Caco-2 (cell line): Measurements from ENCODE around the gene SRA1. TPM values are rescaled to one million over a fixed set of nuclear protein-coding genes. Genes with fewer than 3 reads are reported as not detected.

Source experiments
- BruUV-seq: library from RNA; stranded (reverse); fragments of 400-500 nt; replicated peaks from 2 replicates; lab custom pipeline; 2021; lab: Mats Ljungman, UMichigan
- CTCF ChIA-PET: fragments of 300-600 bp; sonication (Branson Sonifier 250); formaldehyde crosslinking; loops from one replicate; lab custom pipeline; 2022; ENCODE audit warnings: antibody characterized with exemption; lab: Charles Lee
- POLR2A ChIA-PET: fragments of 300-600 bp; sonication (Branson Sonifier 250); formaldehyde crosslinking; loops from one replicate; lab custom pipeline; 2022; ENCODE audit warnings: antibody characterized with exemption; lab: Charles Lee
- DNase-seq, 2 experiments: peaks; one replicate each; pipeline versions ENCODE4 v3.0.0 to v3.0.0-alpha.2; 2020 to 2022
- H3K27me3 ChIP-seq: replicated peaks from 2 replicates; pipeline ENCODE4 v1.6.0; 2011; ENCODE audit warnings: low read length; ENCODE audit not compliant: control insufficient read depth, insufficient read depth
- H3K36me3 ChIP-seq: 2 replicates; pipeline ENCODE4 v1.5.1; 2011; ENCODE audit warnings: low read length; ENCODE audit not compliant: control insufficient read depth, insufficient read depth
- H3K4me1 ChIP-seq: fragments of 250-450 bp; sonication (Bioruptor Pico); 2 replicates; pipeline ENCODE4 v1.5.1; 2020; ENCODE audit warnings: mild to moderate bottlenecking
- H3K4me3 ChIP-seq: 2 replicates; pipeline ENCODE4 v1.5.1; 2011; ENCODE audit warnings: low read depth, mild to moderate bottlenecking, control low read depth, low read length
- H3K9me3 ChIP-seq: fragments of 250-450 bp; sonication (Bioruptor Pico); 2 replicates; pipeline ENCODE4 v1.5.1; 2020; ENCODE audit warnings: mild to moderate bottlenecking, moderate library complexity
- H3K27ac Mint-ChIP-seq: one replicate; pipeline ENCODE4 v1.8.0; 2022; ENCODE audit warnings: mixed read lengths; ENCODE audit not compliant: unreplicated experiment
- H3K27me3 Mint-ChIP-seq: one replicate; pipeline ENCODE4 v1.8.0; 2022; ENCODE audit warnings: mixed read lengths; ENCODE audit not compliant: insufficient read depth, unreplicated experiment
- H3K36me3 Mint-ChIP-seq: one replicate; pipeline ENCODE4 v1.8.0; 2022; ENCODE audit warnings: mild to moderate bottlenecking, mixed read lengths; ENCODE audit not compliant: insufficient read depth, unreplicated experiment
- H3K4me1 Mint-ChIP-seq: one replicate; pipeline ENCODE4 v1.8.0; 2022; ENCODE audit warnings: low read depth, mixed read lengths; ENCODE audit not compliant: unreplicated experiment
- H3K4me3 Mint-ChIP-seq: one replicate; pipeline ENCODE4 v1.8.0; 2022; ENCODE audit warnings: mild to moderate bottlenecking, moderate library complexity, mixed read lengths; ENCODE audit not compliant: unreplicated experiment
- H3K9me3 Mint-ChIP-seq: one replicate; pipeline ENCODE4 v1.8.0; 2022; ENCODE audit warnings: mixed read lengths; ENCODE audit not compliant: unreplicated experiment
- CTCF ChIP-seq, 2 experiments: fragments of 200-600 bp in 1 of 2; IDR thresholded peaks; 1 replicate in 1 of 2; 2 replicates in 1 of 2; pipeline versions ENCODE4 v1.5.1 to v1.8.0; 2011 to 2022; ENCODE audit warnings: antibody characterized with exemption in 1 of 2, control low read depth in 1 of 2, inconsistent platforms in 1 of 2, low read depth in 1 of 2, low read length in 1 of 2, mild to moderate bottlenecking in 1 of 2, moderate library complexity in 1 of 2; ENCODE audit not compliant: insufficient read depth in 1 of 2, severe bottlenecking in 1 of 2, unreplicated experiment in 1 of 2
- intact Hi-C: fragments of 100-400 bp; cut with micrococcal nuclease; formaldehyde crosslinking; loops from one replicate; pipeline ENCODE4 v1.10.0; 2022; ENCODE audit not compliant: unreplicated experiment
- total RNA-seq: library from RNA; stranded (reverse); gene quantifications from 2 replicates; pipeline ENCODE4 v1.2.3, GENCODE V29; 2022

SRA1 gene
- total RNA-seq, 1 experiment from 2014 or later, result 50.3 TPM

GRCh38 chr5:140555747-140556312 is 1.4 kb downstream of the SRA1 start:
- peak overlapping the region; percentile 91 for H3K27ac Mint-ChIP-seq
- H3K27me3 Mint-ChIP-seq, result no peaks in the 10 kb centered on the region
- no peak for DNase-seq
- no peaks in the 10 kb centered on the region; the same call in none of the 2 replicates for H3K36me3 ChIP-seq
- intact Hi-C loops, result loop anchor here (5.0 kb wide), 1 partner anchor 154 kb away; the partner anchor contains the start of gene ANKHD1
- peaks cover 35% of the 10 kb centered on the region for H3K4me1 Mint-ChIP-seq
- H3K9me3 Mint-ChIP-seq, result no peaks in the 10 kb centered on the region
- peaks cover 69% of the 10 kb centered on the region for H3K36me3 Mint-ChIP-seq
- H3K4me1 ChIP-seq, result peaks cover 14% of the 10 kb centered on the region; the same call in 1 of the 2 replicates
- H3K9me3 ChIP-seq, result no peaks in the 10 kb centered on the region
- H3K27me3 ChIP-seq, result no peaks in the 10 kb centered on the region
- peak overlapping the region; percentile 79 for H3K4me3 ChIP-seq
- no peak for TF ChIP-seq CTCF (IDR thresholded peaks at IDR 0.05; ENCODE audit: insufficient read depth in 1 of 2, low read depth in 1 of 2, low read length in 1 of 2, severe bottlenecking in 1 of 2, unreplicated experiment in 1 of 2)
- POLR2A ChIA-PET, result interaction anchor here (0.6 kb wide), 1 partner anchor 91 kb away, joined by 3 read pairs; the partner anchor contains the start of gene NDUFA2
- BruUV-seq, result no TSS peak
- CTCF ChIA-PET, result no interaction called here
- peak overlapping the region; percentile 87 for H3K4me3 Mint-ChIP-seq

- peaks cover 35% of the 10 kb centered on the region for H3K4me1 Mint-ChIP-seq
- CTCF ChIA-PET, result no interaction called here
Observed at GRCh38 chr5:140554454-140554853, 2.8 kb downstream of the SRA1 start.

GRCh38 chr5:140553657-140554056 is 3.6 kb downstream of the SRA1 start:
- Mint-ChIP-seq H3K4me3 (no peak overlapping the region), H3K27ac (peak overlapping the region; percentile 3)
- BruUV-seq, result no TSS peak

More at GRCh38 chr5:140554454-140554853, 2.8 kb downstream of the SRA1 start:
- Histone ChIP-seq H3K27me3 (no peaks in the 10 kb centered on the region), H3K4me3 (no peak overlapping the region), H3K36me3 (peaks cover 4% of the 10 kb centered on the region), H3K9me3 (no peaks in the 10 kb centered on the region), H3K4me1 (peaks cover 14% of the 10 kb centered on the region; the same call in 1 of the 2 replicates)
- Mint-ChIP-seq H3K4me3 (no peak overlapping the region), H3K27me3 (no peaks in the 10 kb centered on the region), H3K27ac (peak overlapping the region; percentile 16), H3K9me3 (no peaks in the 10 kb centered on the region), H3K36me3 (peaks cover 79% of the 10 kb centered on the region)
- DNase-seq, result no peak
- BruUV-seq, result no TSS peak
- POLR2A ChIA-PET, result interaction anchor here (0.7 kb wide), 1 partner anchor 111 kb away, joined by 6 read pairs; no protein-coding TSS in a partner anchor
- intact Hi-C loops, result no loop called here
- TF ChIP-seq CTCF (IDR thresholded peaks at IDR 0.05; ENCODE audit: insufficient read depth in 1 of 2, low read depth in 1 of 2, low read length in 1 of 2, severe bottlenecking in 1 of 2, unreplicated experiment in 1 of 2), result no peak

More at GRCh38 chr5:140553657-140554056, 3.6 kb downstream of the SRA1 start:
- Mint-ChIP-seq H3K9me3 (no peaks in the 10 kb centered on the region), H3K36me3 (peaks cover 84% of the 10 kb centered on the region), H3K4me1 (peaks cover 35% of the 10 kb centered on the region), H3K27me3 (no peaks in the 10 kb centered on the region)
- Histone ChIP-seq H3K36me3 (peaks cover 6% of the 10 kb centered on the region), H3K27me3 (no peaks in the 10 kb centered on the region), H3K4me3 (no peak overlapping the region), H3K9me3 (no peaks in the 10 kb centered on the region), H3K4me1 (peaks cover 14% of the 10 kb centered on the region; the same call in 1 of the 2 replicates)
- TF ChIP-seq CTCF (IDR thresholded peaks at IDR 0.05; ENCODE audit: insufficient read depth in 1 of 2, low read depth in 1 of 2, low read length in 1 of 2, severe bottlenecking in 1 of 2, unreplicated experiment in 1 of 2), result no peak
- no peak for DNase-seq
- ChIA-PET CTCF (interaction anchor here (0.6 kb wide), 1 partner anchor 208 kb away, joined by 4 read pairs; no protein-coding TSS in a partner anchor), POLR2A (no interaction called here)
- intact Hi-C loops, result no loop called here
